Amniotic epithelial cell (primary cell): Measurements from ENCODE around the gene TOLLIP.
"Not testable (repeated sequence)": the region's sequence is repeated elsewhere in the genome, so short reads cannot be mapped to it uniquely, and the experiment has no call there.

Experiments
- DNase-seq: peaks from one replicate; pipeline ENCODE4 v3.0.0-alpha.2; 2010; ENCODE audit warnings: low read depth

The TOLLIP gene

GRCh38 chr11:1281974-1282365 is 27.5 kb downstream of the TOLLIP start:
- DNase-seq: no peak

- DNase-seq: no peak
These were observed 28.0 kb downstream of the TOLLIP start for GRCh38 chr11:1281326-1281973.

- no peak for DNase-seq
These were observed 29.1 kb downstream of the TOLLIP start for GRCh38 chr11:1280116-1281035.

DNA sequence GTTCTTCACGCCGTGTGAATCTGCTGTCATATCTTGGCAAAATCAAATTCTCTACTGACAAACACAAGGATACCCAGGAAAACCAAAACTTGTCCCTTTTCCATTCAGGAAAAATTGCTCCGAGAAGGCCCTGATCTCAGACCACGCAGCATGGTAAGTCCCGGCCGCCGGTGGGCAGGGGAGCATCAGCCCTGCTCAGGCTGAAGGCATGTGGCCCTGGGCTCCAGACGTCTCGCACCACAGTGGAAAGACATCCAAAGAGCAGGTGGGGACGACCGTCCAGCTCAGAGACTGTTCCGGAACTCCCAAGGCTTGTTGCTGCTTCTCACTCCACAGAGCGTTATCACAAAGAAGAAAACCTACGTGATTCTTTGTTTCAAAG is 29.8 kb downstream of the TOLLIP start:
- no peak for DNase-seq

- DNase-seq: no peak
These were observed 30.4 kb downstream of the TOLLIP start for GRCh38 chr11:1278766-1279673.

GRCh38 chr11:1277936-1278512 is 31.4 kb downstream of the TOLLIP start:
- DNase-seq: no peak

- DNase-seq: no peak
These were observed 32.4 kb downstream of the TOLLIP start for GRCh38 chr11:1276866-1277615.

- DNase-seq: no peak
These were observed 33.2 kb downstream of the TOLLIP start for GRCh38 chr11:1276041-1276790.

DNA sequence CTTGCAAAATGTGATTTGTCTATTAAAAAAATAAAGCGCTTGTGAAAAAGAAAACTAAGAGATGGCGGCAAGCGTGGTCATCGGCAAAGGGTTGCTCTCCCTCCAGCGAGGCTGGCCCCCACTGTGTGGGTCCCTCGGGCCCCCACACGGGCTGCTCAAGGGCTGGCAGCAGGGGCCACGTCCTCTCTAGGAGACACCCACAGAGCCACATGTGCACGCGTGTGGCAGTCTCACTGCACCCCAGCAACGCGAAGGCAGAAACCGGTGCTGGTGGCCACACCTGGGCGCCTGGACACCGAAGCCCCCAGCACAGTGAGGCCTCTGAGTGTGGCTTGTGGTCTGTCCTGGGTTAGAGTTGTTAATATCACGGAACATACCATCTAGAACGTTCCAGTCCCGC is 34.4 kb downstream of the TOLLIP start:
- DNase-seq: no peak

DNA sequence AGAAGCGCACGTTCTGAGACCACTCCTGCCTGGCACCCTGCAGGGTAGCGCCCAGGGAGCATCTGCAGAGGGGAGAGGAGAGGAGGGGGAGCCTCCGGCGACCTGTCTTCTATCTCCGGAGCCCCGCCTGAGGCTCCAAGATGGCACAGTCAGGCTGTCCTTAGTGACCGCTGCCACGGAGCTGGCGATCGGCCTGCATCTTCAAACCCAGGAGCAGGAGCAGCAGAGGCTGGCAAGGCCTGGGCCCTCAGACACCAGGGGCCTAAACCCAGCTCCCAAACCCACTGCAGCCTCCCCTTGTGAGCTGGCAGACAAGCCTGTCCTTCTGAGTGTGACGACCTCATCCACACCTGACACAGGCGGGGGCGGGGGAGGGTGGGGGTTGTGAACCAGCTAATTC is 34.9 kb downstream of the TOLLIP start:
- no peak for DNase-seq

DNA sequence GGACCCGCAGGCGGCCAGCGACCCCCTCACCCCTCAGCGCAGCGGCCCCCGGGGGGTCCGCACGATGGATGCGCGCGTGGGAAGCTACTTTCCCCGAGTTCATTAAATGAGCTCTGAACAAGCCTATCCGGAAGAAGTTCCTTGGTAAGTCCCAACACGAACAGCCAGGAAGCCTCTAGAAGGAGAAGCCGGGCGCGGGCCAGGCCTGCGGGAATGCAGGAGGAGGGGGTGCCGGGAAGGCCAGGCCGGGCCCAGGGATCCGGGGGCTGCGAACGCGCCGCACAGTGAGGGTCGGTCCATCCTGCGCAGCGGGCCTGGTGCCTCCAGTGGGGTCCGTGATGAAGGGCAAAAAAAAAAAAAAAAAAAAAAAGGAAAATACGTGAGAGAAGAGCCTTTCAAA is 36.9 kb downstream of the TOLLIP start:
- no peak for DNase-seq

GRCh38 chr11:1271927-1272326 is 37.5 kb downstream of the TOLLIP start:
- DNase-seq: no peak

- DNase-seq: no peak
These were observed 38.0 kb downstream of the TOLLIP start for GRCh38 chr11:1271406-1271805.

- DNase-seq: peak; percentile 25
These were observed 38.4 kb downstream of the TOLLIP start for GRCh38 chr11:1271002-1271401.

- DNase-seq: no peak
These were observed 39.0 kb downstream of the TOLLIP start for GRCh38 chr11:1270476-1270875.

GRCh38 chr11:1269957-1270356 is 39.5 kb downstream of the TOLLIP start:
- DNase-seq: no peak

DNA sequence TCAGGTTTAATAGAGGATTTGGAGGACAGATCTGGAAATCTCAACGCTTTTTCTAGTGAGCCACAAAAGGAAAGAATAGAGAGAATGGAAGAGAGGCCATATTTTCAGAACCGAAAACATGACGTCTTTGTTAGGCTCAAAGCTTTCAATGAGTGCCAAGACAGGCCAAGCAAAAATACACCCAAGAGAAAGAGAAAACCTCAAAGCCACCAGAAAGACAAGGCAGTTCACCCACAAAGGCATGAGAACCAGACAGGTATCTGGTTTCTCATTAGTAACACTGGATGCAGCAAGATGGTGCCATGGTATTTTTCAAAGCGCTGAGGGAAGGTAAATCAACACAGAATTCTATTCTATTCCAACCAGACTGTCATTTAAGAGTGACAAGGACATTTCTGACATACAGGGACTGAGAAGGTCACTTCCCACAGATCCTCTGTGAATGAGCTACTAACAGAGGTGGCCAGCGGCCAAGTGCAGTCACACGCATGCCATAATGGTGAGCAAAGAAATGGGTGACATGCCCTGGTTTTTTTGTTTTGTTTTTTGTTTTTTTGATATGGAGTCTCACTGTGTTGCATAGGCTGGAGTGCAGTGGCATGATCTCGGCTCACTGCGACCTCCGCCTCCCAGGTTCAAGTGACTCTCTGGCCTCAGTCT is 41.9 kb downstream of the TOLLIP start:
- DNase-seq: no peak

- not testable (repeated sequence) for DNase-seq
These were observed 42.5 kb downstream of the TOLLIP start for GRCh38 chr11:1266976-1267375.

DNA sequence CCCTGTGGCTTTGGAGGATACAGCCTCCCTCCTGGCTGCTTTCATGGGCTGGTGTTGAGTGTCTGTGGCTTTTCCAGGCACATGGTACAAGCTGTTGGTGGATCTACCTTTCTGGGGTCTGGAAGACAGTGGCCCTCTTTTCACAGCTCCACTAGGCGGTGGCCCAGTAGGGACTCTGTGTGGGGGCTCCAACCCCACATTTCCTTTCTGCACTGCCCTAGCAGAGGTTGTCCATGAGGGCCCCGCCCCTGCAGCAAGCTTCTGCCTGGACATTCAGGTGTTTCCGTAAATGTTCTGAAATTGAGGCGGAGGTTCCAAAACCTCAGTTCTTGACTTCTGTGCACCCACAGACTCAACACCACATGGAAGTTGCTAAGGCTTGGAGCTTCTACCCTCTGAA is 44.0 kb downstream of the TOLLIP start:
- DNase-seq: not testable (repeated sequence)

DNA sequence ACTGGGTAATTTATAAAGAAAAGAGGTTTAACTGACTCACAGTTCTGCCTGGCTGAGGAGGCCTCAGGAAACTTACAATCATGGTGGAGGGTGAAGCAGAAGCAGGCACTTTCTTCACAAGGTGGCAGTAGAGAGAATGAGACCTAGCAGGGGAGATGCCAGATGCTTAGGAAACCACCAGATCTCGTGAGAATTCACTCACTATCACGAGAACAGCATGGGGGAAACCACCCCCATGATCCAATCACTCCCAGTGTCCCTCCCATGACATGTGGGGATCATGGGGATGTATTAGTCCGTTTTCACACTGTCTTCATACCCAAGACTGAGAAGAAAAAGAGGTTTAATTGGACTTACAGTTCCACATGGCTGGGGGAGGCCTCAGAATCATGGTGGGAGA is 45.0 kb downstream of the TOLLIP start:
- DNase-seq: peak; percentile 83
